K562 (cell line): ENCODE measurements around the gene GLE1. TPM values are rescaled to one million over a fixed set of nuclear protein-coding genes. Genes with fewer than 3 reads are reported as not detected.

Experiments used
- ATF1 ChIP-seq, 2 experiments: fragments of 450-650 bp in 1 of 2; IDR thresholded peaks; 2 replicates each; pipeline ENCODE4 v1.6.1; 2016; ENCODE audit warnings: missing compliant biosample characterization in 1 of 2, missing genetic modification characterization in 1 of 2
- DACH1 ChIP-seq: fragments of 450-650 bp; IDR thresholded peaks from 2 replicates; pipeline ENCODE4 v1.6.1; 2018; ENCODE audit not compliant: partially characterized antibody
- DMBX1 ChIP-seq: fragments of 250-450 bp; sonication (Bioruptor Pico); IDR thresholded peaks from 2 replicates; pipeline ENCODE4 v1.8.0; 2022; ENCODE audit warnings: inconsistent platforms, mild to moderate bottlenecking, moderate library complexity, borderline replicate concordance
- FOXP1 ChIP-seq: sonication (generic); formaldehyde crosslinking; IDR thresholded peaks from 2 replicates; pipeline ENCODE4 v1.8.0; 2022; ENCODE audit warnings: mild to moderate bottlenecking, missing genetic modification reagents
- HDAC2 ChIP-seq: fragments of 450-650 bp; IDR thresholded peaks from 2 replicates; pipeline ENCODE4 v1.6.1; 2016; ENCODE audit warnings: mild to moderate bottlenecking
- JUN ChIP-seq, 2 experiments: sonication (generic) in 1 of 2; formaldehyde crosslinking in 1 of 2; IDR thresholded peaks; 2 replicates each; pipeline versions ENCODE4 v1.6.1 to v1.8.0; 2012 to 2022; ENCODE audit warnings: borderline replicate concordance in 2 of 2, mild to moderate bottlenecking in 2 of 2, improper control_type of control experiment in 1 of 2, low read depth in 1 of 2, low read length in 1 of 2, missing genetic modification reagents in 1 of 2
- KLF13 ChIP-seq: fragments of 450-650 bp; IDR thresholded peaks from 2 replicates; pipeline ENCODE4 v1.6.1; 2016; ENCODE audit warnings: missing genetic modification characterization, low read depth, mild to moderate bottlenecking, missing compliant biosample characterization, moderate library complexity, borderline replicate concordance
- L3MBTL2 ChIP-seq: fragments of 450-650 bp; IDR thresholded peaks from 2 replicates; pipeline ENCODE4 v1.6.1; 2016; ENCODE audit warnings: mild to moderate bottlenecking, moderate library complexity
- MXI1 ChIP-seq: IDR thresholded peaks from 2 replicates; pipeline ENCODE4 v1.6.1; 2011; ENCODE audit warnings: low read depth, mild to moderate bottlenecking, improper control_type of control experiment, low read length
- PHF21A ChIP-seq: fragments of 450-650 bp; IDR thresholded peaks from 2 replicates; pipeline ENCODE4 v1.6.1; 2017; ENCODE audit warnings: low read depth, borderline replicate concordance
- SMARCA4 ChIP-seq: fragments of 450-650 bp; IDR thresholded peaks from 2 replicates; pipeline ENCODE4 v1.6.1; 2016
- THRB ChIP-seq: fragments of 450-650 bp; formaldehyde crosslinking; conservative IDR thresholded peaks from 2 replicates; pipeline ENCODE4 v1.4.0; 2022; ENCODE audit warnings: mild to moderate bottlenecking, missing genetic modification characterization
- ZBTB43 ChIP-seq: sonication (generic); formaldehyde crosslinking; IDR thresholded peaks from 2 replicates; pipeline ENCODE4 v1.8.0; 2023; ENCODE audit warnings: mild to moderate bottlenecking, missing genetic modification reagents
- ZFP36 ChIP-seq: fragments of 150-350 bp; IDR thresholded peaks from 2 replicates; pipeline ENCODE4 v1.6.1; 2018; ENCODE audit warnings: low read length, low read depth; ENCODE audit not compliant: partially characterized antibody
- ZNF583 ChIP-seq: fragments of 250-450 bp; sonication (Bioruptor Pico); IDR thresholded peaks from 2 replicates; pipeline ENCODE4 v1.4.0; 2020
- polyA plus RNA-seq, 8 experiments: library from polyadenylated mRNA; depleted of rRNA in 4 of 8; stranded (reverse) in 5 of 8; unstranded in 3 of 8; fragments of >200 nt; fragmentation: Nextera tagmentation in 2 of 8; fragmentation: Illumina TruSeq in 1 of 8; extraction: Ambion mirVana in 2 of 8; extraction: Trizol in 1 of 8; gene quantifications; 2 replicates each; pipeline versions ENCODE4 v1.2.1 to v1.2.3, GENCODE V29; 2011 to 2014; ENCODE audit warnings: inconsistent platforms in 1 of 8, missing spikeins in 1 of 8
- total RNA-seq, 7 experiments: library from RNA; depleted of rRNA in 6 of 7; stranded (reverse); fragments of >200 nt in 6 of 7; fragmentation: Illumina TruSeq in 2 of 7; extraction: Trizol in 2 of 7; gene quantifications; 2 replicates each; pipeline versions ENCODE4 v1.2.1 to v1.2.3, GENCODE V29; 2011 to 2021; ENCODE audit warnings: low replicate concordance in 1 of 7
- TF ChIP-seq, protein P1 (sequence below): fragments of 450-650 bp; IDR thresholded peaks from 2 replicates; pipeline ENCODE4 v1.6.1; 2016; ENCODE audit warnings: low read depth, mild to moderate bottlenecking, moderate library complexity
- TF ChIP-seq, protein P2 (sequence below): sonication (generic); formaldehyde crosslinking; IDR thresholded peaks from 2 replicates; pipeline ENCODE4 v1.8.0; 2022; ENCODE audit warnings: missing genetic modification reagents, mild to moderate bottlenecking, borderline replicate concordance
- TF ChIP-seq, protein P3 (sequence below): fragments of 450-650 bp; IDR thresholded peaks from 2 replicates; pipeline ENCODE4 v1.7.1; 2018; ENCODE audit warnings: mild to moderate bottlenecking, low read depth; ENCODE audit not compliant: partially characterized antibody

GLE1 gene
- total and polyA plus RNA-seq, 9 of the 15 experiments (the other 6 are each of a cell fraction or from before 2014, with no cell fraction given): 15.9 to 44.8 (median 37.6) TPM

DNA sequence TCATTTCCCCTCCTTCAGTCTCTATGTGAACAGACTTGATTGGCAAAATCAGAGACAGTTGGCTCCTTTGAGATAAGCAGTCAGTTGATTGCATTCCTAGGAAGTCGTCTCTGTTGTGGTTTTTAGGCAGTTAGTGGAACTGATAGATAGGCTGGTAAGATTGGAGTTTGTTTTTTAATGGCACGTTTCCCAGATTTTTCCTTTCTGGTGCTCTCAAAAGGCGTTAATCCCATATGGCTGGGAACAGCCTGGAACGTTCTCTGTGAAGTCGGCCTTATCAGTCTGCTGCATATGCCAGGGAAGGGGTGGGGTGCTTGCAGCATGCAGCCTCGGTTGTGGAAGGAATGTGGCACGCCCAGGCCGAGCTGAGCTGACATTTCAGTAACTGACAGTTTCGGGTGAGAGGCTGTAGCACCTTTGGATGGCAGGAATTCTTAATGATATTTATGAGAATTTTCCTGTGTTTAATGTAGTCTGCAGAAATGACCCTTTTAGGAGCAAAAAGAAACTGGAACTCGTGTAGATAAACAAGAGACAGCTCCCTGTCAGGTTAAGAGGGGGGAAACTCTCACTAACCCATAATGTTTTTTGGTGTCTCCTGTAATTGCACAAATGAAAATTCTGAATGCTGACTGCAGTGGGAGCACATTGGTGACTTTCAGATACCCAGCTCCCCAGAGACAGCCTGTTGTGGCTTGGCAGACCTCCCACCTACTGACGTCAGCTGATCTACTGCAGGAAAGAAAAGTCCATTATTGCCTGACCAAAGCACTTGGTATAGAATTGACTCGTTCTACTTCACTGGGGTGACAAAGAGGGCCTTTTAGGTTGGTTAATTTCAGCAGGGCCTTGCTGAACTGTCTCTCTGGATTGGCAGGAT lies 54.2 kb downstream of the GLE1 start (continued):
- TF ChIP-seq, protein P1, sequence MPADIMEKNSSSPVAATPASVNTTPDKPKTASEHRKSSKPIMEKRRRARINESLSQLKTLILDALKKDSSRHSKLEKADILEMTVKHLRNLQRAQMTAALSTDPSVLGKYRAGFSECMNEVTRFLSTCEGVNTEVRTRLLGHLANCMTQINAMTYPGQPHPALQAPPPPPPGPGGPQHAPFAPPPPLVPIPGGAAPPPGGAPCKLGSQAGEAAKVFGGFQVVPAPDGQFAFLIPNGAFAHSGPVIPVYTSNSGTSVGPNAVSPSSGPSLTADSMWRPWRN: peak; percentile 99
- TF ChIP-seq ZNF583 (CRISPR knock-in tag) (peak; percentile 90; the same call in 1 of the 2 replicates), ZBTB43 (CRISPR knock-in tag) (no peak), ZFP36 (no peak), L3MBTL2 (peak; percentile 82), KLF13 (peak; percentile 76; the same call in 1 of the 2 replicates), DACH1 (peak; percentile 97), JUN (IDR thresholded peaks at IDR 0.05; ENCODE audit: borderline replicate concordance, low read depth, low read length) (peak; percentile 57; the same call in 1 of the 2 replicates), JUN (CRISPR knock-in tag; IDR thresholded peaks at IDR 0.05; ENCODE audit: borderline replicate concordance) (no peak), FOXP1 (CRISPR knock-in tag) (peak; percentile 71; the same call in 1 of the 2 replicates), DMBX1 (CRISPR knock-in tag) (peak; percentile 97), THRB (CRISPR knock-in tag) (peak; percentile 84), MXI1 (peak; percentile 61; the same call in 1 of the 2 replicates), HDAC2 (peak; percentile 100), SMARCA4 (peak; percentile 94), ATF1 (CRISPR knock-in tag; IDR thresholded peaks at IDR 0.05) (no peak), ATF1 (tag; IDR thresholded peaks at IDR 0.05) (peak; percentile 73), PHF21A (peak; percentile 87)
- TF ChIP-seq, protein P2, sequence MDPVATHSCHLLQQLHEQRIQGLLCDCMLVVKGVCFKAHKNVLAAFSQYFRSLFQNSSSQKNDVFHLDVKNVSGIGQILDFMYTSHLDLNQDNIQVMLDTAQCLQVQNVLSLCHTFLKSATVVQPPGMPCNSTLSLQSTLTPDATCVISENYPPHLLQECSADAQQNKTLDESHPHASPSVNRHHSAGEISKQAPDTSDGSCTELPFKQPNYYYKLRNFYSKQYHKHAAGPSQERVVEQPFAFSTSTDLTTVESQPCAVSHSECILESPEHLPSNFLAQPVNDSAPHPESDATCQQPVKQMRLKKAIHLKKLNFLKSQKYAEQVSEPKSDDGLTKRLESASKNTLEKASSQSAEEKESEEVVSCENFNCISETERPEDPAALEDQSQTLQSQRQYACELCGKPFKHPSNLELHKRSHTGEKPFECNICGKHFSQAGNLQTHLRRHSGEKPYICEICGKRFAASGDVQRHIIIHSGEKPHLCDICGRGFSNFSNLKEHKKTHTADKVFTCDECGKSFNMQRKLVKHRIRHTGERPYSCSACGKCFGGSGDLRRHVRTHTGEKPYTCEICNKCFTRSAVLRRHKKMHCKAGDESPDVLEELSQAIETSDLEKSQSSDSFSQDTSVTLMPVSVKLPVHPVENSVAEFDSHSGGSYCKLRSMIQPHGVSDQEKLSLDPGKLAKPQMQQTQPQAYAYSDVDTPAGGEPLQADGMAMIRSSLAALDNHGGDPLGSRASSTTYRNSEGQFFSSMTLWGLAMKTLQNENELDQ (CRISPR knock-in tag): no peak
- TF ChIP-seq, protein P3, sequence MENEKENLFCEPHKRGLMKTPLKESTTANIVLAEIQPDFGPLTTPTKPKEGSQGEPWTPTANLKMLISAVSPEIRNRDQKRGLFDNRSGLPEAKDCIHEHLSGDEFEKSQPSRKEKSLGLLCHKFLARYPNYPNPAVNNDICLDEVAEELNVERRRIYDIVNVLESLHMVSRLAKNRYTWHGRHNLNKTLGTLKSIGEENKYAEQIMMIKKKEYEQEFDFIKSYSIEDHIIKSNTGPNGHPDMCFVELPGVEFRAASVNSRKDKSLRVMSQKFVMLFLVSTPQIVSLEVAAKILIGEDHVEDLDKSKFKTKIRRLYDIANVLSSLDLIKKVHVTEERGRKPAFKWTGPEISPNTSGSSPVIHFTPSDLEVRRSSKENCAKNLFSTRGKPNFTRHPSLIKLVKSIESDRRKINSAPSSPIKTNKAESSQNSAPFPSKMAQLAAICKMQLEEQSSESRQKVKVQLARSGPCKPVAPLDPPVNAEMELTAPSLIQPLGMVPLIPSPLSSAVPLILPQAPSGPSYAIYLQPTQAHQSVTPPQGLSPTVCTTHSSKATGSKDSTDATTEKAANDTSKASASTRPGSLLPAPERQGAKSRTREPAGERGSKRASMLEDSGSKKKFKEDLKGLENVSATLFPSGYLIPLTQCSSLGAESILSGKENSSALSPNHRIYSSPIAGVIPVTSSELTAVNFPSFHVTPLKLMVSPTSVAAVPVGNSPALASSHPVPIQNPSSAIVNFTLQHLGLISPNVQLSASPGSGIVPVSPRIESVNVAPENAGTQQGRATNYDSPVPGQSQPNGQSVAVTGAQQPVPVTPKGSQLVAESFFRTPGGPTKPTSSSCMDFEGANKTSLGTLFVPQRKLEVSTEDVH: peak; percentile 79
